Activated CD4-positive, alpha-beta T cell treated with anti-CD3 and anti-CD28 coated beads for 1 hour (primary cell): Measurements from ENCODE around the gene OLR1.
"Not testable (repeated sequence)": the region's sequence is repeated elsewhere in the genome, so short reads cannot be mapped to it uniquely, and the experiment has no call there.

ENCODE experiments used
- DNase-seq: peaks from one replicate; pipeline ENCODE4 v3.0.0-alpha.2; 2020

The OLR1 gene

DNA sequence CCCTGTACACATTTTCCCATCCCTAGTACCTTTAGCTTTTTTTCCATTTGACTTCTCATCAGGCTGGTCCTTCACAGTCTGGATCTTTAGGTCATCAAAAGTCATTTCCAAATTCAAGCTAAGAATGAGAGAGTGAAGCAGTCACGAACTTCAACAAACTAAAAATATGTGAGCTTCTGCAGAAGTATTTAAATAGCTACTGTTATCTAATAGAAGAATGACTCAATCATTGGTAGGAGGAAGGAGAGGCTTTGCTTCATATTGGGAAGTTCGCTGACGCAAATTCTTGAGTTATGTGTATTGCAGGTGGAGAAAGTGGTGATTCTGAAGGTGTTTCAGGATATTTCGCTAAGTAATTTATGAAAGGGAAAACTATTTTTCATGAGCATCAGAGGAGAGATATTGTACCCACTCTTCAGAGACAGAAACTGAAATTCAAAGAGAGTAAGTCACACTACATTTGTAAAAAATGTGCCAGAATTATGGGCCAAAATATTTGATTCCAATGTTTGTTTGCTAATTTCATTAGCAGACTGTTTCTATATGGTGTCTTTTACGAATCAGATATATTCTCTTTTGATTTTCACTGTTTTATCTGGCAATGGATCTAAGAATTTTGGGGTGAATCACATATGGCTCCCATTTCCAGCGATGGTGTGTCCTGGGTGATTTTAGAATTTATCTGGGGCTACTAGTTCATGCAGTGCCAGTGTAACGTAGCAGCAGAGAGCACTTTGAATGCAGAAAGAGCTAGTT, at the start of gene OLR1:
TSS of gene OLR1 (minus strand) at position 160 of the 756 bp plus-strand sequence. CDS start at position 105, 55 bp downstream.
- no peak for DNase-seq

DNA sequence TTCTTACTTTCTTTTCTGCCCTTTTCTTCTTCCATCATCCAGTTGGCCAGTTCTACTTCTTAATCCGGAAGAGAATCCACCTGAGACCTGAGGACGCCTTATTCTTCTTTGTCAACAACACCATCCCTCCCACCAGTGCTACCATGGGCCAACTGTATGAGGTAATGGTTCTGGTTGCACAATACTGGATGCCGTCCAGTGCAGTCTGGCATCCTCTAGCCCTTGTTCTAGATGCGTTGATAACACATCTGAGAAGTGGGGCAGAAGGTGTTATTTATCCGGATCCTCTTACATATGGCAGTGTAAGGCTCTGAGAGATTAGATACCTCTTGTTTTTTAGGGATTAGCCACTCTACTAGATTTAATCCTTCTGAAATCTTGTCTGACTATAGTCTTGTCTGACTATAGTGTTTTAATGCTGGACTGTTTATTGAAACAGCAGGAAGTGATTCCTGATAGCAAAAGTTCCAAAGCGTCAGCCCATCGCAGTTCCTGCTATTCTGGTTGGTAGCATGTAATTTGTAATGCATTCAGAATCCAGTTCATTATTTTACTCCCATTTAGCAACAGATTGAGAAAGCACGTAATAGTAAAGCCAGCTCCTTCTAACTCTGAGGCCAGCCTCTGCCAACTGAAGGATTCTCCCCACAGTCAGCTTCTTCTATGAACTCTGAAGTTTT, 48.6 kb upstream of the OLR1 start:
- no peak for DNase-seq

DNA sequence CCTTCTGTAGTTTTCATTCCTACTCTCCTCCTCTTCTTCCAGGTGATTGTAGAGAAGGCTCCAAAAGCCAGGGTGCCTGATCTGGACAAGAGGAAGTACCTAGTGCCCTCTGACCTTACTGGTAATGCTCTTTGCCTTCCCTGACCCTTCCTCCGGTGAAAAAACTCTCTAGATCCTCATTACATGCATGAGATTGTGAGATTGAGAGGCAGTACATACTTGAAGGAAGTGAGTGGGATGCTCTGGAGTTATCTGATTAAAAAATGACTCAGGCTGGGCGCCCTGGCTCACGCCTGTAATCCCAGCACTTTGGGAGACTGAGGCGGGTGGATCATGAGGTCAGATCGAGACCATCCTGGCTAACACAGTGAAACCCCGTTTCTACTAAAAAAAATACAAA, 46.1 kb upstream of the OLR1 start:
- no peak for DNase-seq

DNA sequence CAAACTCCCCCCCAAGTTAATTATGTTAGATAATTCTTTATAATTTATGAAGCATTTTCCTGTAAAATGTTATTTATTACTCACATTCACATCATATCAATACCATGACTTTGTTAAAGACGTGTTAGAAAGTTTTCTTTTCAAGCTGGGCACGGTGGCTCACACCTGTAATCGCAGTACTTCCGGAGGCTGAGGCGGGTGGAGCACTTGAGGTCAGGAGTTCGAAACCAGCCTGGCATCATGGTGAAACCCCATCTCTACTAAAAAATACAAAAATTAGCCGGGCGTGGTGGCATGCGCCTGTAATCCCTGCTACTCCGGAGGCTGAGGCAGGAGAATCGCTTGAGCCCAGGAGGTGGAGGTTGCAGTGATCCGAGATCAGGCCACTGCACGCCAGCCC, 44.0 kb upstream of the OLR1 start:
- not testable (repeated sequence) for DNase-seq

DNA sequence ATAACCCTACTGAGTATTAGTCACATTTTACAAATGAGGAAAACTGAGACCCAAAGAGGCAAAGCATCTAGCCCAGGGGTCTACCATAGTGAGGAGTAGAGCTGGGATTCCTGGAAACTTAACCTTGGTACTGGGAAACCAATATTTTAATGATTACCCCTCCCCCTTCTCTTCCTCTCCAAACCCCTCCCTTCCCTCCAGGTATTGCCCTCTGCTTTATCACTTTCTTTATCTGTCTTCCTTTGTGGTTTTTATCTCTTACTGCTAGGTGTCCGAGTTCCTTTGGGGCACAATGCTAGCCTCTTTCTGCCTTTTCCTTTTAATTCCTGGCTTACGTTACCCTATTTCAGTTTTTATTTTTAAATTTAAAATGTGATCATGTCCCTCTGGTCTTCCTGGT, 43.5 kb upstream of the OLR1 start:
- no peak for DNase-seq

DNA sequence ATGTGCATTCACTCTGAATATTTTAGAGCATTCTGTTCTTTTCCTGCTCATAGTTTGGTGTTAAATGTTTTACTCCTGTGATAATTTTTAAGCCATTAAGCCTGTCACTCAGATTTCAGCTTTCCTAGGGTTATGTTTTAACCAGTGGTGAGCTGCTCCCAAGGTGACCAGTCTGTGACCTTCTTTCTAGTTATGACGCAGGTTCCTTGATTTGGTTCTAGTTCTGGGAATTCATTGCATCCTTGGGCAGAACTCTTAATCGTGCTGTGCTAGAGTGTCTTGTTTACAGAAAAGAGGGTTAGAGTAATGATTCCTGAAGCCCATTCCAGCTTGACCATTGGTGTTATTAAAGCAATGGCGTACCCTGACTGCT, 42.9 kb upstream of the OLR1 start:
- DNase-seq: no peak

DNA sequence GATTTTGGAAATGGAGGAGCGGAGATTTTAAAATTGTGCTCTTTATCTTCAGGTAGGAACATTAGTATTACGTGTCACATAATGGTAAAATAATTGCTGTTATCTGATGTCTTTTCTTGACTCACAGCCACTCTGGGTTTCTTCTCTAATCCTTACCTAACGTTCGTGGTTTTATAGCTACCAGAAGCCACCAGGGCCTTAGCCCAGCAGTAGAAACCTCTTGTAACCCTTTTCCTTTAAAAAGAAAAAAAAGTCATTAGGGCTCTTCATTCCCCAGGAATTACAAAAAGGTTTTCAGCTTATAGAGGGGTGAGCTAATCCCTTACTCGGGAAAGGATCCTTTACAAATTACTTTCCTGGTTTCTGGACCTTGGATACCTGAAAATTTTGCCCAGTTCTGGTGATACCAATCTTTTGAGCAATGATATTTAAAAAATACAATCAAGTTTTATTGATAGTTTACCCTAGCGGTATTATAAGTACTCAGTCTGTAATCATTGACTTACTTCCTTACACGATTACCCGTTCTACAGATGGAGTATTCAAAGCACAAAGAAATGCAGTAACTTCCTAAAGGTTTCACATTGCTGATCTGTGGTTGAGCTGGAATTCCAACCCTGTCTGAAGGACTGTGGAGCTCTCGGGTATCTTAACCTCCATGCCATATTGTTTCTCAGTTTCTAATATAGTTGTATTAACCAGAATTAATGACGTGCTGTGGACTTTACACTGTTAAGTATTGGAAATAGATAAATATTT, 42.4 kb upstream of the OLR1 start:
- no peak for DNase-seq

DNA sequence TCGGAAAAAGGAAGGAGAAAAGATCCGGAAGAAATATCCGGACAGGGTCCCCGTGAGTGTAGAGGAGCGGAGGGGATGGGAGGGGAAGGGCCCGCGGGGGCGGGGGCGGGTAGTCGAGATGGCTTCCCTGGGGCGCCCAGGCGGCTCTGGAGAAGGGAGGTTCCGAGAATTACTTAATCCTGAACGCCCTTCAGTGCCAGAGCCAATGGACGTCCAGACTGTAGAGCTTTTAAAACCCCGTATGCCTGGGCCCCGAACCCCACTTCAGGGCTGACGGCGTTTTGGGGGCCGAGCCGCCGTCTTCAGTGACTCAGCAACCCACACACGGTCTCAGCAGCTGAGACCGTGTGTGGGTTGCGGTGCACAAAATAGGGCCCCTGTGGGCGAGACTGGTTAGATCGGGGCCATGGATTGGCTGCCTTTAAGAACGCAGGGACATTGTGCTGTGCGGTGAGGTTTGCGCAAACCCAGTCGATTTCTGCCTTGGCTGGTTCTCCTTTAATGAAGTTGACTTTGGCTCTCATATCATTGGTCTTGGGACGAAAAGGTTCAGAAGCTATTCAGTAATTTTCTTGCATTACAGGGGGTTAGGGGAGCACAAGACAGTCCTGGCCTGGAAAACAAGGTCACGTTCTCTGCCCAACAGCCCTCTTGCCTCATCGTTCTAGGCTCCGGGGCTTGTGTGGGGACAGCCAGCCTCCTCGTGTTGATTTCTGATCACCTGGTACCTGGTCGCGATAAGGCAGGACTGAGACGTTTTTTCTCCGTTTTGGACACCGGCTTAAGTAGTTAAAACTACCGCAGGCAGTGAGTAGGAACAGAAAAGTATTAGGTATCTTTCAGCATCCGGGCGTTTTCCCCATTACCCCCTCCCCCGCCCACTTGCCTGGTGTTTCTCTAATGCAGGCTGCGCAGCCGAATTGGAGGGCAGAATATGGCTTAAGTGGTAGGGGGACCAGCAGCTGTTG, 41.5 kb upstream of the OLR1 start:
- peak; percentile 58 for DNase-seq

DNA sequence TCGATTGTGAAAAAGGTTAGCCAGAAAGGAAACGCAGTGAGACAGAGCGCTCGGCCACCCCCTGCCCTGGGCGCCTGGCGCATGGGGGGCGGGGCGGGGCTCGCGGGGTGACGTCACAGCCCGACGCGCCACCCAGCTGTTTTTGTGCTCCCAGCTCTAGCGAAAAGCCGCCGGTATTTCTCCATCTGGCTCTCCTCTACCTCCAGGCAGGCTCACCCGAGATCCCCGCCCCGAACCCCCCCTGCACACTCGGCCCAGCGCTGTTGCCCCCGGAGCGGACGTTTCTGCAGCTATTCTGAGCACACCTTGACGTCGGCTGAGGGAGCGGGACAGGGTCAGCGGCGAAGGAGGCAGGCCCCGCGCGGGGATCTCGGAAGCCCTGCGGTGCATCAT, 40.8 kb upstream of the OLR1 start, which contains the start of gene GABARAPL1:
TSS of gene GABARAPL1 (plus strand) at position 139 of the 393 bp plus-strand sequence. CDS start at position 392, 253 bp downstream.
- DNase-seq: peak; percentile 64

DNA sequence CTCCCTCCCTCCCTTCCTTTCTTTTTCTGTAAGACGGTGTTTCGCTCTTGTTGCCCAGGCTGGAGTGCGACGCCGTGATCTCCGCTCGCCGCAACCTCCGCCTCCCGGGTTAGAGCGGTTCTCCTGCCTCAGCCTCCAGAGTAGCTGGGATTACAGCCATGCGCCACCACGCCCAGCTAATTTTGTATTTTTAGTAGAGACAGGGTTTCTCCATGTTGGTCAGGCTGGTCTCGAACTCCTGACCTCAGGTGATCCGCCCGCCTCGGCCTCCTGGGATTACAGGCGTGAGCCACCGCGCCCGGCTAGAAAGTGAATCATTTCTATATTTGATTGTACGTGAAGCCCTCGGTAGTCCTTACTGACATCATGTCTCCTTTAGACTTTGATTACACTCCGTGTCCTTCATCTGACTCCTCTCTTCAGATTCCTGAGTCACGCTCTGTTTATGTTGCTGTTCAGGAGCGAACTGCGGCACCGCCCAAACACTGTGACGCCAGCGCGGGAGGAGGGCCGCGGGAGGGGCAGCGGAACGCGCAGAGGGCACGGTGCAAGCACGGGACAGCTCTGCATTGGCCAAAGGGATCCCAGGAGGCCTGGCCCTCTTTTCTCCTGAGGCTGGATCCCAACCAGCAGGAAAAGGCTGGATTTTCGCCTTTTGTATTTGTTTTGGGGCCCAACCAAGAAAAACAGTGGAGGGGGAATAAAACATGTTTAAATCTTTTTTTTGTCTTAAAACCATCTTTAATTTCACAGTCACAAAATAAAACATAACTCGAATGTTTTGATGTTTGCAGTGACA, 40.2 kb upstream of the OLR1 start:
- DNase-seq: peak; percentile 74

DNA sequence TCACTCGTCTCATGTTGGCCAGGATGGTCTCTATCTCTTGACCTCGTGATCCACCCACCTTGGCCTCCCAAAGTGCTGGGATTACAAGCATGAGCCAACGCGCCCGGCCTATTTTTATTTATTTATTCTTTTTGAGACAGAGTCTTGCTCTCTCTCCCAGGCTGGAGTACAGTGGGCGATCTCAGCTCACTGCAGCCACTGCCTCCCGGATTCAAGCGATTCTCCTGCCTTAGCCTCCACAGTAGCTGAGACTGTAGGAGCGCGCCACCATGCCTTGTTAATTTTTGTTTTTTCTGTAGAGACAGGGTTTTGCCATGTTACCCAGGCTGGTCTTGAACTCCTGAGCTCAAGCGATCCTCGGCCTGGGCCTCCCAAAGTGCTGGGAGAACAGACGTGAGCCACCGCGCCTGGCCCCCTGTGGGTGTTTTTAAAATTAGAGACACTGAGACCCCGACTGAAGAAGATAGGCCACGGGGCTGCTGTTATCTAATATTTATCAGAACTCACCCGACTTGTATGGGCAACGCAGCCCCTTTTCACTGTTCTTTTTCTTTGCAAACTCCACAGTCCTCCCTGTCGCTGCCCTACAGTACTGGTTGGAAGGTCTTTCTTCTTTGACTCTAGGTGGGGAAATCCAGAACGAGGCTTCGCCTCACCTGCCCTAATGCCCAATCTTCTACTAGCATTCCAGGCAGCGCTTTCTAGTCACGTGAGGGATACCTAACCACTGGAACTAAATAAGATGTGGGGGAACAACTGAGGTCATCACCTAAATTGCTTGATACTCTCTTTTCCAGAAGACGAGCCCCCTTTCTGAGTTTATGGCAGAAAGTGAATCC, 39.4 kb upstream of the OLR1 start:
- DNase-seq: no peak

DNA sequence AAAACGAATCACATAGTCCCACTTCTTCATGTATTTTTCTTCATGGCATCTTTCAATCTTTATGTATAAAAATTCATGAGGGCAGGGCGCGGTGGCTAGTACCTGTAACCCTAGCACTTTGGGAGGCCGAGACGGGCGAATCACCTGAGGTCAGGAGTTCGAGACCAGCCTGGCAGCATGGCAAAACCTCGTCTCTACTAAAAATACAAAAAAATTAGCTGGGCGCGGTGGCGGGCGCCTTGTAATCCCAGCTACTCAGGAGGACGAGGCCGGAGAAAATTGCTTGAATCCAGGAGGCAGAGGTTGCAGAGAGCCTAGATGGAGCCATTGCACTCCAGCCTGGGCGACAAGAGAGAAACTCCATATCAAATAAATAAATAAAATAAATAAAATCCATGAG, 38.3 kb upstream of the OLR1 start:
- DNase-seq: no peak

DNA sequence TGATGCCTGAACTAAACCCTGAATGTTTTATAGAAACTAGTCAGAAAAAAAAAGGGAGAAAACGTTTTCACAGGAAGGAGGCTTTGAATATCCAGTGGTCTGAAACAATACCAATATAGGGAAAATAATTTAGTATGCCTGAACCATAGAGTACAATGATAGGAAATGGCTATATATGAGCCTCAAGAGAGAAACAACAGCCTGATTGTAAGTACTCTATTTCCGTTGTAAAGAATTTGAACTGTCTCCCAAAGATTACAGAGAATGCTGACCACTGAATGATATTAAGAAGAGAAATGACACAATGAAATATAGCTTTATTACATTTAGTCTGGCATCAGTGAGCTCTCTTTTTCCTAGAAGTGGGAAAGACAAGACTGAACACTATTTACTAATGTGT, 35.2 kb upstream of the OLR1 start:
- no peak for DNase-seq

DNA sequence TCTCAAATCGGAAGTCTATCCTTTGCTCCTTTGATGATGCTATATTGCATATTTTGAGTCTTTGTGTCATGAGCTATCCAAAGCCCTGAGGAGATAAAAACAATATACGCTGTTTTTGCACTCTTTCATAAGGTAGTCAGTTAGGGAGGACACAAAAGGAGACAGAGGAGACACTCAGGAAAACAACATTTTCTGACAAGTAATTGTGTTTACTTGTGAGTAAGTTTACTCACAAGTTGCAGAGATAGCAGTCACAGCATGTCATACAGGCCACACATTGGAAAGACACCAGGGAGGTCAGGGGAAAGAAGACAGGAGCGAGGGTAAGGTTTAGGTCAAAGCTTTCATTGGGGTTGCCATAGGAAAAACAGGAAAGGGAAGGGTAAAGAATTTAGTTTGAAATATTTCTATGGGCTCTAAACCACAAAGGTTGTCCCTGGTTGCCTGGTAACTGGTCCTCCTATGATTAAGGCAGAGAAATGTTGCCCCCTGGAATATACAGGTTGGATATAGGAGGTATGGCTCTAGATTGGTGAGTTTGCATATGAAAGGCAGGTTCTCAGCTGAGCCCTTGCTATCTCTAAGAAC, 33.4 kb upstream of the OLR1 start:
- DNase-seq: no peak

DNA sequence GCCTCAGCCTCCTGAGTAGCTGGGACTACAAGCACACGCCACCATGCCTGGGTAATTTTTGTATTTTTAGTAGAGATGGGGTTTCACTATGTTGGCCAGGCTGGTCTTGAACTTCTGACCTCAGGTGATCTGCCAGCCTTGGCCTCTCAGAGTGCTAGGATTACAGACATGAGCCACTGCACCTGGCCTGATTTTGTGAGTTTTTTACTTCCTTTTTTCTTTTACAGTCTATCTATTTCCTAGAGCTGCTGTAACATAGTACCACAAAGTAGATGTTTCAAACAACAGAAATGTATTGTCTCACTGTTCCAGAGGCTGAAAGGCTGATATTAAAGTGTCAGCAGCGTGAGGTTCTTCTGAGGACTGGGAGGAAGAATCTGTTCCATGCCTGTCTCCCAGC, 32.6 kb upstream of the OLR1 start:
- DNase-seq: not testable (repeated sequence)

DNA sequence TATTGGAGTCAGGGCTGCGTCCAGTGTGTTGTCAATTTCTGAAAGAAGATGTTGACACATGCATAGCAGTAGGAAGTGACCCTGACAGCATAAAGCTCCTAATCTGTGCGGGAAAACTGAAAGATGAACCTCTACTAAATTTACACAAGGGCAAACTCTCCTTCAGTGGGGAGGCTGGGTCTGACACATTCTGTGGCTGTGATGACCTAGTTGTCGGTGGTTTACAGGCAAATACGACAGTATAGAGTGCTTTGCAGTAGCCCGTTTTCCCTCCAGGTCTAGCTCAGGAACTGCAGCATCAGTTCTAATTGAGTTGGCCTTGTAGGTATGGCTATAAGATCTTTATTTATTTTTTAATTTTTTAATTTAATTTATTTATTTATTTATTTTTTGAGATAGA, 25.9 kb upstream of the OLR1 start:
- no peak for DNase-seq

DNA sequence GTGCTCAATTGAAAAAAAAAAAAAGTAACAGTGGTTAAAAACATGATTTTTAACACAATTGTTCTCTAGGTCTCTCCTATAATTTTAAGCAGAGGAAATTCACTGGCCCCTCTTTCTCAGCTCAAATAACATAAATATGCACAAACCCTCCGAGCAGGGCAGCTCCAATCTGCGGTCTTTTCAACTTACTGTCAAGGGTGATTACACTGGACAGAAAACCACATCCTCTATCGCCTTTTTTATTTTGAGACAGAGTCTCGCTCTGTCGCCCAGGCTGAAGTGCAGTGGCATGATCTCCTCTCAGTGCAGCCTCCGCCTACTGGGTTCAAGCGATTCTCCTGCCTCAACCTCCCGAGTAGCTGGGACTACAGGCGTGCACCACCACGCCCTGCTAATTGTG, 24.3 kb upstream of the OLR1 start:
- DNase-seq: no peak

DNA sequence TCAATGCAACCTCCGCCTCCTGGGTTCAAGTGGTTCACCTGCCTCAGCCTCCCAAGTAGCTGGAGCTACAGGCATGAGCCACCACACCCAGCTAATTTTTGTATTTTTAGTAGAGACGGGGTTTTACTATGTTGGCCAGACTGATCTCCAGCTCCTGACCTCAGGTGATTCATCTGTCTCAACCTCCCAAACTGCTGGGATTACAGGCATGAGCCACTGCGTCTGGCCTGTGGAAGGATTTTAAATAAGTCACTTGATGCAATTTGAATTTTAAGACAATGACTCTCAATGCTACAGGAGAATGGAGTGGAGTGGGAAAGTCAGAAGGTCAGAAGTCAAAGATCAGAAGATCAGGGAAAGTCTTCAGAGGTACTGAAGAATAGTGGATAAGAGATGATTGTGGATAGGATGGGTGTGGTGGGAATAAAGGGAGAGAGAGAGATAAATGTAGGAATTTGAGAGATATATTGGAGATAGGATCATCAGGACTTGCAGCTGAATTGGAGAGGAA, 22.3 kb upstream of the OLR1 start:
- DNase-seq: no peak

DNA sequence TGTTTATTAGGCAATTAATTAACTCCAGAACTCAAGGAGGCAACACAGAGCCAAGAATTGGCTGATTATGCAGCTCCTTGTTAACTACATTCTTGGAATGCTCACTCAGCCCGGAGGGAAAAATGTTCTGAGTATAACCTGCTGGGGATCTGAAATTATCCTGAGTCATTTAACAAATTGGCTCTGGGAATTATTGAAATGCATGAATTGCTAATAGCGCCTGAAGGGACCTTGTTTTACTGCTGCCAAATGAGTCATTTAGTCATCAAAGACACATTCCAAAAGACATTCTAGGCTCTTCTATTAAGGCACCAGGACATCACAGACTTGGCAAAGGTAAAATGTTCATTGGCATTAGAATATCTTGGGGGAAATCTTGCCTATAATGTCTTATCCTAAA, 19.9 kb upstream of the OLR1 start:
- no peak for DNase-seq
